IMR-90 (cell line): ENCODE measurements around the gene TMEM170B. TPM values are rescaled to one million over a fixed set of nuclear protein-coding genes. Genes with fewer than 3 reads are reported as not detected.

Experiments used
- ATAC-seq: fragments of 200-7000 bp; cut with Tn5 transposase; 2 replicates; pipeline ENCODE4 v1.9.1; 2020; ENCODE audit warnings: low read depth, mild to moderate bottlenecking, moderate library complexity
- BruUV-seq: library from RNA; stranded (reverse); fragments of 400-500 nt; replicated peaks from 2 replicates; lab custom pipeline; 2021; lab: Mats Ljungman, UMichigan
- CTCF ChIA-PET: fragments of 300-600 bp; formaldehyde crosslinking; extraction: SDS; loops from one replicate; lab custom pipeline; 2021; ENCODE audit warnings: antibody characterized with exemption; lab: Yijun Ruan, JAX
- POLR2A ChIA-PET: fragments of 300-600 bp; sonication (Branson Sonifier 250); formaldehyde crosslinking; loops from one replicate; lab custom pipeline; 2022; ENCODE audit warnings: antibody characterized with exemption; ENCODE audit not compliant: unreplicated experiment; lab: Charles Lee
- DNase-seq: peaks from one replicate; pipeline ENCODE4 v3.0.0; 2013
- H2AFZ ChIP-seq: replicated peaks from 2 replicates; pipeline ENCODE3; 2013; ENCODE audit warnings: low read length, mild to moderate bottlenecking; ENCODE audit not compliant: poor library complexity
- H2AK5ac ChIP-seq: 2 replicates; pipeline ENCODE4 v1.6.1; 2013; ENCODE audit warnings: low read depth, low read length, inconsistent platforms
- H2AK9ac ChIP-seq: replicated peaks from 2 replicates; pipeline ENCODE3; 2013; ENCODE audit warnings: mild to moderate bottlenecking, low read depth, low read length, moderate library complexity; ENCODE audit not compliant: poor library complexity
- H2BK120ac ChIP-seq: 2 replicates; pipeline ENCODE4 v1.6.1; 2013; ENCODE audit warnings: low read depth, low read length, inconsistent platforms
- H2BK15ac ChIP-seq: 3 replicates; pipeline ENCODE4 v1.6.1; 2013; ENCODE audit warnings: low read depth, low read length, inconsistent platforms
- H2BK20ac ChIP-seq: 2 replicates; pipeline ENCODE4 v1.6.1; 2013; ENCODE audit warnings: low read depth, mild to moderate bottlenecking, inconsistent platforms, low read length, moderate library complexity
- H2BK5ac ChIP-seq: 2 replicates; pipeline ENCODE4 v1.6.1; 2013; ENCODE audit warnings: mild to moderate bottlenecking, low read depth, low read length, inconsistent platforms; ENCODE audit not compliant: poor library complexity, severe bottlenecking
- H3K14ac ChIP-seq: replicated peaks from 2 replicates; pipeline ENCODE4 v1.6.1; 2013; ENCODE audit warnings: low read depth, low read length, inconsistent platforms
- H3K18ac ChIP-seq: 2 replicates; pipeline ENCODE4 v1.6.1; 2013; ENCODE audit warnings: low read depth, low read length, control low read depth
- H3K23ac ChIP-seq: 2 replicates; pipeline ENCODE4 v1.6.1; 2013; ENCODE audit warnings: low read depth, low read length, inconsistent platforms
- H3K27ac ChIP-seq: 2 replicates; pipeline ENCODE4 v1.5.1; 2013; ENCODE audit warnings: mild to moderate bottlenecking, control low read depth, low read length; ENCODE audit not compliant: insufficient read depth
- H3K27me3 ChIP-seq: 2 replicates; pipeline ENCODE4 v1.6.1; 2013; ENCODE audit warnings: low read length; ENCODE audit not compliant: control insufficient read depth, insufficient read depth
- H3K36me3 ChIP-seq: 2 replicates; pipeline ENCODE4 v1.6.1; 2013; ENCODE audit warnings: low read length, mixed read lengths; ENCODE audit not compliant: control insufficient read depth, insufficient read depth
- H3K4ac ChIP-seq: 2 replicates; pipeline ENCODE4 v1.6.1; 2013; ENCODE audit warnings: low read depth, low read length, inconsistent platforms
- H3K4me1 ChIP-seq: 2 replicates; pipeline ENCODE4 v1.6.1; 2013; ENCODE audit warnings: low read length, mixed read lengths; ENCODE audit not compliant: control insufficient read depth, insufficient read depth
- H3K4me2 ChIP-seq: 2 replicates; pipeline ENCODE4 v1.6.1; 2013; ENCODE audit warnings: low read depth, mild to moderate bottlenecking, control low read depth, low read length, moderate library complexity
- H3K4me3 ChIP-seq: 2 replicates; pipeline ENCODE4 v1.5.1; 2013; ENCODE audit warnings: low read depth, mild to moderate bottlenecking, control low read depth, low read length, moderate library complexity; ENCODE audit not compliant: insufficient read depth
- H3K56ac ChIP-seq: 2 replicates; pipeline ENCODE4 v1.6.1; 2013; ENCODE audit warnings: low read length, inconsistent platforms; ENCODE audit not compliant: insufficient read depth; ENCODE audit errors: extremely low read depth
- H3K79me1 ChIP-seq, 2 experiments: 2 replicates each; pipeline ENCODE4 v1.6.1; 2013; ENCODE audit warnings: low read length in 2 of 2, inconsistent platforms in 1 of 2, low read depth in 1 of 2
- H3K9ac ChIP-seq: 2 replicates; pipeline ENCODE4 v1.6.1; 2013; ENCODE audit warnings: low read depth, low read length, control low read depth
- H3K9me1 ChIP-seq: 2 replicates; pipeline ENCODE4 v1.6.1; 2013; ENCODE audit warnings: low read length, inconsistent platforms; ENCODE audit not compliant: insufficient read depth
- H3K9me3 ChIP-seq: 2 replicates; pipeline ENCODE4 v1.6.1; 2013; ENCODE audit warnings: low read length; ENCODE audit not compliant: control insufficient read depth, insufficient read depth
- H4K20me1 ChIP-seq: 2 replicates; pipeline ENCODE4 v1.6.1; 2013; ENCODE audit warnings: low read length, inconsistent platforms; ENCODE audit not compliant: insufficient read depth
- H4K5ac ChIP-seq: 2 replicates; pipeline ENCODE4 v1.6.1; 2013; ENCODE audit warnings: mild to moderate bottlenecking, low read depth, low read length, control low read depth
- H4K8ac ChIP-seq, 2 experiments: 2 replicates each; pipeline ENCODE4 v1.6.1; 2013; ENCODE audit warnings: low read depth in 2 of 2, low read length in 2 of 2, control low read depth in 1 of 2, inconsistent platforms in 1 of 2
- H4K91ac ChIP-seq: 2 replicates; pipeline ENCODE4 v1.6.1; 2013; ENCODE audit warnings: low read depth, low read length, inconsistent platforms; ENCODE audit not compliant: insufficient read depth
- BHLHE40 ChIP-seq: fragments of 150-350 bp; IDR thresholded peaks from 2 replicates; pipeline ENCODE4 v1.6.1; 2016; ENCODE audit warnings: mild to moderate bottlenecking, low read depth, low read length
- CEBPB ChIP-seq: IDR thresholded peaks from 2 replicates; pipeline ENCODE4 v1.6.1; 2012; ENCODE audit warnings: low read depth, low read length, improper control_type of control experiment
- CHD1 ChIP-seq: IDR thresholded peaks from 2 replicates; pipeline ENCODE4 v1.6.1; 2012; ENCODE audit warnings: low read depth, low read length, improper control_type of control experiment
- CTCF ChIP-seq: conservative IDR thresholded peaks from 2 replicates; pipeline ENCODE4 v1.5.1; 2012; ENCODE audit warnings: mild to moderate bottlenecking, low read depth, low read length, improper control_type of control experiment
- ELK1 ChIP-seq: fragments of 150-350 bp; IDR thresholded peaks from 2 replicates; pipeline ENCODE4 v1.6.1; 2016; ENCODE audit warnings: low read depth, mild to moderate bottlenecking, low read length, moderate library complexity, borderline replicate concordance
- FOS ChIP-seq: fragments of 150-350 bp; IDR thresholded peaks from 2 replicates; pipeline ENCODE4 v1.6.1; 2016; ENCODE audit warnings: low read depth, low read length
- MAFK ChIP-seq: IDR thresholded peaks from 2 replicates; pipeline ENCODE4 v1.6.1; 2012; ENCODE audit warnings: low read depth, low read length, improper control_type of control experiment
- MAZ ChIP-seq: IDR thresholded peaks from 2 replicates; pipeline ENCODE4 v1.6.1; 2012; ENCODE audit warnings: low read depth, mild to moderate bottlenecking, low read length, improper control_type of control experiment, moderate library complexity, borderline replicate concordance
- MXI1 ChIP-seq: IDR thresholded peaks from 2 replicates; pipeline ENCODE4 v1.6.1; 2012; ENCODE audit warnings: low read depth, mild to moderate bottlenecking, low read length, moderate library complexity, borderline replicate concordance
- NFE2L2 ChIP-seq: fragments of 150-350 bp; IDR thresholded peaks from 2 replicates; pipeline ENCODE4 v1.6.1; 2016; ENCODE audit warnings: low read depth, mild to moderate bottlenecking, low read length
- POLR2A ChIP-seq: IDR thresholded peaks from 2 replicates; pipeline ENCODE4 v1.6.1; 2012; ENCODE audit warnings: mild to moderate bottlenecking, low read depth, low read length
- RAD21 ChIP-seq: IDR thresholded peaks from 2 replicates; pipeline ENCODE4 v1.6.1; 2012; ENCODE audit warnings: low read length, improper control_type of control experiment
- RCOR1 ChIP-seq: IDR thresholded peaks from 2 replicates; pipeline ENCODE4 v1.6.1; 2012; ENCODE audit warnings: mild to moderate bottlenecking, low read length, improper control_type of control experiment; ENCODE audit not compliant: insufficient replicate concordance
- RFX5 ChIP-seq: IDR thresholded peaks from 2 replicates; pipeline ENCODE4 v1.8.0; 2012; ENCODE audit warnings: low read depth, mild to moderate bottlenecking, low read length, moderate library complexity
- SMC3 ChIP-seq: fragments of 150-350 bp; IDR thresholded peaks from 2 replicates; pipeline ENCODE4 v1.6.1; 2016; ENCODE audit warnings: low read depth, mild to moderate bottlenecking, antibody characterized with exemption, low read length, moderate library complexity
- USF2 ChIP-seq: fragments of 150-350 bp; IDR thresholded peaks from 2 replicates; pipeline ENCODE4 v1.6.1; 2017; ENCODE audit warnings: mild to moderate bottlenecking, antibody characterized with exemption, low read length, low read depth
- WGBS, 2 experiments: methylation state at CpG; one replicate each; pipeline versions ENCODE4 v1.1.5 to v1.1.7; 2013; ENCODE audit warnings: missing lambda C conversion rate in 2 of 2; ENCODE audit not compliant: insufficient read length in 1 of 2; ENCODE audit errors: extremely low coverage in 2 of 2; 5-methylcytosine and 5-hydroxymethylcytosine counted together
- dilution Hi-C: fragments of 300-500 bp; cut with HindIII; formaldehyde crosslinking; loops from one replicate; pipeline ENCODE4 v1.14.3; 2018; ENCODE audit warnings: low sequenced_read_pairs; ENCODE audit not compliant: unreplicated experiment
- in situ Hi-C: fragments of 300-500 bp; cut with MboI; formaldehyde crosslinking; loops from 3 replicates; pipeline ENCODE4 v1.14.3; 2019; ENCODE audit warnings: low sequenced_read_pairs, inconsistent platforms, mixed read lengths
- intact Hi-C: fragments of 100-400 bp; cut with micrococcal nuclease; formaldehyde crosslinking; loops from 2 replicates; pipeline ENCODE4 v1.10.0; 2022
- polyA plus RNA-seq, 3 experiments: library from polyadenylated mRNA; depleted of rRNA; stranded (reverse); fragments of >200 nt; gene quantifications; 2 replicates each; pipeline ENCODE4 v1.2.3, GENCODE V29; 2012; ENCODE audit warnings: low replicate concordance in 1 of 3
- total RNA-seq: library from RNA; depleted of rRNA; stranded (reverse); fragments of >200 nt; gene quantifications from 2 replicates; pipeline ENCODE4 v1.2.3, GENCODE V29; 2012

The TMEM170B gene
- total and polyA plus RNA-seq, 2 of the 4 experiments (the other 2 are of a cell fraction) = 0.10 to 0.18 TPM

GRCh38 chr6:11514672-11515071 is 22.9 kb upstream of the TMEM170B start:
- H3K27me3 ChIP-seq = peaks cover 12% of the 10 kb centered on the region
- BruUV-seq = no TSS peak
- no peak overlapping the region for H3K9ac ChIP-seq
- ATAC-seq = no peak
- H3K4me1 ChIP-seq = no peaks in the 10 kb centered on the region
- TF ChIP-seq CEBPB (no peak), RCOR1 (no peak), SMC3 (no peak), MAZ (no peak), USF2 (no peak), CHD1 (no peak), POLR2A (no peak), BHLHE40 (no peak), CTCF (no peak), RFX5 (no peak), MAFK (no peak), MXI1 (no peak), RAD21 (no peak), ELK1 (no peak), NFE2L2 (no peak), FOS (no peak)
- no peak overlapping the region for H2BK15ac ChIP-seq
- H4K20me1 ChIP-seq = no peaks in the 10 kb centered on the region
- no peak overlapping the region for H3K18ac ChIP-seq
- whole genome bisulfite sequencing, 2 experiments = no CpG with 5 or more reads among the region's 3 CpGs
- H3K23ac ChIP-seq = no peak overlapping the region
- no peak overlapping the region for H4K8ac ChIP-seq
- no peak overlapping the region for H2AFZ ChIP-seq
- ChIA-PET CTCF (no interaction called here), POLR2A (no interaction called here)
- no peak overlapping the region for H3K4me3 ChIP-seq
- H2AK9ac ChIP-seq = no peak overlapping the region
- H2AK5ac ChIP-seq = no peak overlapping the region
- dilution Hi-C loops = no loop called here
- no peak overlapping the region for H4K91ac ChIP-seq
- H3K79me1 ChIP-seq = no peaks in the 10 kb centered on the region
- H3K9me3 ChIP-seq = no peaks in the 10 kb centered on the region
- no peak overlapping the region for H4K5ac ChIP-seq
- intact Hi-C loops = no loop called here
- no peak overlapping the region for H3K14ac ChIP-seq
- no peak overlapping the region for H3K4me2 ChIP-seq
- no peak overlapping the region for H2BK20ac ChIP-seq
- H2BK5ac ChIP-seq = no peak overlapping the region
- no peaks in the 10 kb centered on the region for H3K9me1 ChIP-seq
- DNase-seq = no peak
- no peaks in the 10 kb centered on the region for H3K36me3 ChIP-seq
- in situ Hi-C loops = loop anchor here (25.0 kb wide), 1 partner anchor 677 kb away; the partner anchor contains the start of gene MAK
- H3K4ac ChIP-seq = no peak overlapping the region
- no peak overlapping the region for H2BK120ac ChIP-seq
- H3K56ac ChIP-seq = no peak overlapping the region
- no peak overlapping the region for H3K27ac ChIP-seq
